Vagina (tissue), 2 donors: ENCODE results near the gene CHD1L. TPM values are rescaled to one million over a fixed set of nuclear protein-coding genes. Genes with fewer than 3 reads are reported as not detected.
"Not testable (repeated sequence)": the region's sequence is repeated elsewhere in the genome, so short reads cannot be mapped to it uniquely, and the experiment has no call there.

Source experiments
- DNase-seq, 2 donors: peaks; one replicate each; pipeline ENCODE4 v3.0.0-alpha.2; 2017; ENCODE audit errors: extremely low spot score in 2 of 2
- H3K27ac ChIP-seq: fragments of 200-600 bp; sonication (generic); one replicate; pipeline ENCODE4 v1.5.1; 2019
- H3K27me3 ChIP-seq: fragments of 200-600 bp; sonication (generic); one replicate; pipeline ENCODE4 v1.5.1; 2019
- H3K36me3 ChIP-seq, 2 donors: fragments of 200-600 bp; sonication (generic); one replicate each; pipeline ENCODE4 v1.5.1; 2017 to 2019
- H3K4me1 ChIP-seq: fragments of 200-600 bp; sonication (generic); one replicate; pipeline ENCODE4 v1.5.1; 2019
- H3K4me3 ChIP-seq, 2 donors: fragments of 200-600 bp; sonication (generic); 1 replicate in 1 of 2; 2 replicates in 1 of 2; pipeline ENCODE4 v1.5.1; 2016 to 2019
- H3K9me3 ChIP-seq: fragments of 200-600 bp; sonication (generic); one replicate; pipeline ENCODE4 v1.5.1; 2019
- CTCF ChIP-seq, 3 experiments: fragments of 450-650 bp in 2 of 3; fragments of 200-600 bp in 1 of 3; sonication (generic) in 1 of 3; IDR thresholded peaks; one replicate each; pipeline ENCODE4 v1.5.1; 2017 to 2019; ENCODE audit warnings: antibody characterized with exemption in 3 of 3, mild to moderate bottlenecking in 2 of 3, moderate library complexity in 2 of 3
- POLR2A ChIP-seq, 2 donors: fragments of 450-650 bp; IDR thresholded peaks; one replicate each; pipeline ENCODE4 v1.6.1; 2017; ENCODE audit warnings: antibody characterized with exemption in 2 of 2, mild to moderate bottlenecking in 2 of 2, moderate library complexity in 2 of 2
- POLR2AphosphoS5 ChIP-seq, 2 donors: sonication (generic); formaldehyde crosslinking; IDR thresholded peaks; one replicate each; pipeline ENCODE4 v1.9.0; 2017; ENCODE audit warnings: antibody characterized with exemption in 2 of 2, mild to moderate bottlenecking in 2 of 2, low read depth in 1 of 2; ENCODE audit not compliant: insufficient read depth in 1 of 2
- intact Hi-C: fragments of 100-400 bp; cut with DNase I; formaldehyde crosslinking; loops from one replicate; pipeline ENCODE4 v1.15.1; 2023
- total RNA-seq: library from RNA; depleted of rRNA; stranded (reverse); fragments of >200 nt; gene quantifications from one replicate; pipeline ENCODE4 v1.2.3, GENCODE V29; 2016

CHD1L gene
- total RNA-seq, 1 donor from 2014 or later: 22.3 TPM

- Histone ChIP-seq H3K9me3 (no peaks in the 10 kb centered on the region), H3K27me3 (no peaks in the 10 kb centered on the region), H3K36me3 (no peaks in the 10 kb centered on the region), H3K27ac (no peak overlapping the region), H3K4me1 (peaks cover 6% of the 10 kb centered on the region), H3K4me3 (no peak overlapping the region)
- no peak for TF ChIP-seq CTCF (IDR thresholded peaks at IDR 0.05)
- no peak for TF ChIP-seq POLR2A (IDR thresholded peaks at IDR 0.05)
- TF ChIP-seq POLR2AphosphoS5 (IDR thresholded peaks at IDR 0.05; ENCODE audit: insufficient read depth in 1 of 2, low read depth in 1 of 2): no peak
- no peak for DNase-seq
- intact Hi-C loops: no loop called here
Observed at GRCh38 chr1:147216124-147216523, 26.4 kb upstream of the CHD1L start.

GRCh38 chr1:147217141-147217540 is 25.3 kb upstream of the CHD1L start:
- Histone ChIP-seq H3K9me3 (no peaks in the 10 kb centered on the region), H3K4me1 (peaks cover 6% of the 10 kb centered on the region), H3K27ac (no peak overlapping the region), H3K36me3 (no peaks in the 10 kb centered on the region), H3K4me3 (no peak overlapping the region), H3K27me3 (no peaks in the 10 kb centered on the region)
- no peak for DNase-seq
- intact Hi-C loops: no loop called here
- no peak for TF ChIP-seq POLR2AphosphoS5 (IDR thresholded peaks at IDR 0.05; ENCODE audit: insufficient read depth in 1 of 2, low read depth in 1 of 2)

- intact Hi-C loops: no loop called here
- no peak for DNase-seq
- Histone ChIP-seq H3K27ac (no peak overlapping the region), H3K36me3 (no peaks in the 10 kb centered on the region), H3K4me1 (peaks cover 6% of the 10 kb centered on the region), H3K9me3 (no peaks in the 10 kb centered on the region), H3K27me3 (no peaks in the 10 kb centered on the region), H3K4me3 (no peak overlapping the region)
- TF ChIP-seq CTCF (IDR thresholded peaks at IDR 0.05): no peak
- TF ChIP-seq POLR2A (IDR thresholded peaks at IDR 0.05): no peak
- TF ChIP-seq POLR2AphosphoS5 (IDR thresholded peaks at IDR 0.05; ENCODE audit: insufficient read depth in 1 of 2, low read depth in 1 of 2): no peak
Observed at GRCh38 chr1:147218606-147219005, 23.9 kb upstream of the CHD1L start.

- Histone ChIP-seq H3K27ac (no peak overlapping the region), H3K4me1 (no peaks in the 10 kb centered on the region), H3K27me3 (no peaks in the 10 kb centered on the region), H3K36me3 (no peaks in the 10 kb centered on the region), H3K4me3 (no peak overlapping the region), H3K9me3 (no peaks in the 10 kb centered on the region)
- no peak for TF ChIP-seq CTCF (IDR thresholded peaks at IDR 0.05)
- no peak for TF ChIP-seq POLR2AphosphoS5 (IDR thresholded peaks at IDR 0.05; ENCODE audit: insufficient read depth in 1 of 2, low read depth in 1 of 2)
- TF ChIP-seq POLR2A (IDR thresholded peaks at IDR 0.05): no peak
- DNase-seq: no peak
- intact Hi-C loops: no loop called here
Observed at GRCh38 chr1:147223740-147224615, 18.5 kb upstream of the CHD1L start.

GRCh38 chr1:147225193-147225730 is 17.2 kb upstream of the CHD1L start, which contains the start of gene FMO5:
Gene FMO5 (minus strand): TSS chr1:147225339. CDS start chr1:147225029, 310 bp downstream.
- H3K4me1 ChIP-seq: no peaks in the 10 kb centered on the region
- DNase-seq: no peak
- no peaks in the 10 kb centered on the region for H3K9me3 ChIP-seq
- H3K4me3 ChIP-seq: peak within 1 kb of the TSS; percentile 59 to 66
- no peaks in the 10 kb centered on the region for H3K36me3 ChIP-seq
- H3K27me3 ChIP-seq: no peaks in the 10 kb centered on the region
- intact Hi-C loops: no loop called here
- TF ChIP-seq CTCF (IDR thresholded peaks at IDR 0.05) (peak; percentile 19 to 31 (median 22)), POLR2AphosphoS5 (IDR thresholded peaks at IDR 0.05; ENCODE audit: insufficient read depth in 1 of 2, low read depth in 1 of 2) (peak; percentile 17 to 54), POLR2A (IDR thresholded peaks at IDR 0.05) (no peak)
- peak within 1 kb of the TSS; percentile 82 for H3K27ac ChIP-seq

- intact Hi-C loops, H3K27me3 ChIP-seq, H3K36me3 ChIP-seq, H3K4me1 ChIP-seq, DNase-seq, H3K4me3 ChIP-seq, H3K27ac ChIP-seq, H3K9me3 ChIP-seq: not testable (repeated sequence)
Observed at GRCh38 chr1:147231032-147231431, 11.5 kb upstream of the CHD1L start.

- H3K27me3 ChIP-seq, H3K4me1 ChIP-seq, H3K9me3 ChIP-seq, H3K27ac ChIP-seq, intact Hi-C loops, H3K4me3 ChIP-seq, H3K36me3 ChIP-seq, DNase-seq: not testable (repeated sequence)
Observed at GRCh38 chr1:147233903-147234302, 8.6 kb upstream of the CHD1L start.
